Neuronal stem cell (in vitro differentiated cells): Measurements from ENCODE around the gene SLIT3.

Experiments
- DNase-seq: peaks from one replicate; pipeline ENCODE4 v3.0.0-alpha.2; 2013; ENCODE audit warnings: low spot score
- H2AFZ ChIP-seq: one replicate; pipeline ENCODE4 v1.6.1; 2013; ENCODE audit warnings: mild to moderate bottlenecking, low read length, inconsistent platforms
- H2AK5ac ChIP-seq: 2 replicates; pipeline ENCODE4 v1.6.1; 2013; ENCODE audit warnings: low read depth, mild to moderate bottlenecking, inconsistent platforms, low read length, moderate library complexity, mixed read lengths
- H2BK120ac ChIP-seq: 2 replicates; pipeline ENCODE4 v1.6.1; 2013; ENCODE audit warnings: low read depth, mild to moderate bottlenecking, inconsistent platforms, low read length, moderate library complexity, mixed read lengths
- H2BK12ac ChIP-seq: one replicate; pipeline ENCODE4 v1.6.1; 2013; ENCODE audit warnings: low read length, inconsistent platforms
- H2BK15ac ChIP-seq: 2 replicates; pipeline ENCODE4 v1.6.1; 2013; ENCODE audit warnings: mild to moderate bottlenecking, low read length, inconsistent platforms, mixed read lengths
- H2BK5ac ChIP-seq: one replicate; pipeline ENCODE4 v1.6.1; 2013; ENCODE audit warnings: inconsistent platforms, mild to moderate bottlenecking, low read length, moderate library complexity
- H3K14ac ChIP-seq: one replicate; pipeline ENCODE4 v1.6.1; 2013; ENCODE audit warnings: low read length, inconsistent platforms
- H3K18ac ChIP-seq: 2 replicates; pipeline ENCODE4 v1.6.1; 2013; ENCODE audit warnings: low read length, inconsistent platforms
- H3K23ac ChIP-seq: 2 replicates; pipeline ENCODE4 v1.6.1; 2013; ENCODE audit warnings: low read depth, mild to moderate bottlenecking, mixed read lengths, low read length, inconsistent platforms; ENCODE audit not compliant: poor library complexity
- H3K27ac ChIP-seq: replicated peaks from 3 replicates; pipeline ENCODE4 v1.5.1; 2013; ENCODE audit warnings: low read length, inconsistent platforms
- H3K27me3 ChIP-seq, 3 experiments: 2 replicates each; pipeline ENCODE4 v1.6.1; 2013; ENCODE audit warnings: low read length in 3 of 3, mild to moderate bottlenecking in 2 of 3, inconsistent platforms in 1 of 3, low read depth in 1 of 3, mixed read lengths in 1 of 3, moderate library complexity in 1 of 3; ENCODE audit not compliant: control insufficient read depth in 3 of 3, insufficient read depth in 3 of 3
- H3K36me3 ChIP-seq, 2 donors: replicated peaks in 1 of 2; 2 replicates each; pipeline ENCODE4 v1.6.1; 2013; ENCODE audit warnings: low read length in 2 of 2; ENCODE audit not compliant: control insufficient read depth in 2 of 2, insufficient read depth in 2 of 2
- H3K4ac ChIP-seq: 2 replicates; pipeline ENCODE4 v1.6.1; 2013; ENCODE audit warnings: inconsistent platforms, mild to moderate bottlenecking, low read length, moderate library complexity
- H3K4me1 ChIP-seq, 2 donors: 1 replicate in 1 of 2; 2 replicates in 1 of 2; pipeline ENCODE4 v1.6.1; 2013; ENCODE audit warnings: low read length in 2 of 2, low read depth in 1 of 2; ENCODE audit not compliant: control insufficient read depth in 2 of 2, insufficient read depth in 1 of 2
- H3K4me2 ChIP-seq: one replicate; pipeline ENCODE4 v1.6.1; 2013; ENCODE audit warnings: mild to moderate bottlenecking, low read length, inconsistent platforms; ENCODE audit not compliant: insufficient read depth, poor library complexity, severe bottlenecking
- H3K4me3 ChIP-seq, 2 donors: 2 replicates each; pipeline ENCODE4 v1.5.1; 2013; ENCODE audit warnings: low read length in 2 of 2, mild to moderate bottlenecking in 2 of 2, inconsistent platforms in 1 of 2, moderate library complexity in 1 of 2
- H3K79me1 ChIP-seq: one replicate; pipeline ENCODE4 v1.6.1; 2013; ENCODE audit warnings: low read depth, mild to moderate bottlenecking, inconsistent platforms, low read length, moderate library complexity
- H3K9ac ChIP-seq: one replicate; pipeline ENCODE4 v1.6.1; 2013; ENCODE audit warnings: mild to moderate bottlenecking, low read depth, low read length, inconsistent platforms; ENCODE audit not compliant: poor library complexity
- H3K9me3 ChIP-seq, 2 donors: replicated peaks in 1 of 2; 2 replicates each; pipeline versions ENCODE3 to v1.6.1; 2013; ENCODE audit warnings: low read length in 2 of 2, mild to moderate bottlenecking in 2 of 2, inconsistent platforms in 1 of 2, low read depth in 1 of 2, mixed read lengths in 1 of 2, moderate library complexity in 1 of 2; ENCODE audit not compliant: control insufficient read depth in 2 of 2, insufficient read depth in 1 of 2
- H4K8ac ChIP-seq: one replicate; pipeline ENCODE4 v1.6.1; 2013; ENCODE audit warnings: low read depth, mild to moderate bottlenecking, inconsistent platforms, low read length, moderate library complexity
- H4K91ac ChIP-seq: one replicate; pipeline ENCODE4 v1.6.1; 2013; ENCODE audit warnings: low read length, low read depth, mild to moderate bottlenecking, inconsistent platforms; ENCODE audit not compliant: poor library complexity
- WGBS, 2 donors: extraction: QIAGEN DNeasy Blood & Tissue Kit; methylation state at CpG; one replicate each; pipeline ENCODE4 v1.1.7; 2013; ENCODE audit warnings: missing lambda C conversion rate in 2 of 2, mixed read lengths in 1 of 2; ENCODE audit not compliant: insufficient read length in 2 of 2, insufficient replicate concordance in 1 of 2; ENCODE audit errors: extremely low coverage in 2 of 2; 5-methylcytosine and 5-hydroxymethylcytosine counted together

The SLIT3 gene

GRCh38 chr5:169335806-169336205 is 34.9 kb upstream of the SLIT3 start:
- Histone ChIP-seq H2BK12ac (no peak overlapping the region), H3K23ac (no peak overlapping the region), H4K8ac (no peak overlapping the region), H3K79me1 (no peaks in the 10 kb centered on the region), H2BK120ac (no peak overlapping the region), H3K4me1 (peaks cover 0 to 3% of the 10 kb centered on the region in 2 donors), H3K4me2 (no peak overlapping the region), H3K27me3 (peaks cover 0 to 2% (median 0%) of the 10 kb centered on the region in 3 experiments), H2AK5ac (no peak overlapping the region), H2AFZ (no peak overlapping the region), H2BK5ac (no peak overlapping the region), H4K91ac (no peak overlapping the region), H3K9ac (no peak overlapping the region), H3K9me3 (no peaks in the 10 kb centered on the region), H3K4ac (no peak overlapping the region), H3K4me3 (no peak overlapping the region), H3K36me3 (no peaks in the 10 kb centered on the region), H3K14ac (no peak overlapping the region), H3K18ac (no peak overlapping the region), H3K27ac (no peak overlapping the region), H2BK15ac (no peak overlapping the region)
- DNase-seq: no peak
- no CpG with 5 or more reads among the region's 2 CpGs for WGBS, 2 donors

- Histone ChIP-seq H3K9me3 (no peaks in the 10 kb centered on the region), H2BK120ac (no peak overlapping the region), H3K36me3 (no peaks in the 10 kb centered on the region), H3K27me3 (no peaks in the 10 kb centered on the region), H4K8ac (no peak overlapping the region), H3K4ac (no peak overlapping the region), H3K27ac (no peak overlapping the region), H3K18ac (no peak overlapping the region), H4K91ac (no peak overlapping the region), H3K4me1 (peaks cover 0 to 3% of the 10 kb centered on the region in 2 donors), H3K4me3 (no peak overlapping the region), H2AK5ac (no peak overlapping the region), H3K23ac (no peak overlapping the region), H3K9ac (no peak overlapping the region), H2BK5ac (no peak overlapping the region), H2BK12ac (no peak overlapping the region), H3K79me1 (no peaks in the 10 kb centered on the region), H2AFZ (no peak overlapping the region), H3K14ac (no peak overlapping the region), H2BK15ac (no peak overlapping the region), H3K4me2 (no peak overlapping the region)
- DNase-seq: no peak
- no CpG with 5 or more reads among the region's 6 CpGs for WGBS, 2 donors
Measured at GRCh38 chr5:169333518-169333917, 32.6 kb upstream of the SLIT3 start.

DNA sequence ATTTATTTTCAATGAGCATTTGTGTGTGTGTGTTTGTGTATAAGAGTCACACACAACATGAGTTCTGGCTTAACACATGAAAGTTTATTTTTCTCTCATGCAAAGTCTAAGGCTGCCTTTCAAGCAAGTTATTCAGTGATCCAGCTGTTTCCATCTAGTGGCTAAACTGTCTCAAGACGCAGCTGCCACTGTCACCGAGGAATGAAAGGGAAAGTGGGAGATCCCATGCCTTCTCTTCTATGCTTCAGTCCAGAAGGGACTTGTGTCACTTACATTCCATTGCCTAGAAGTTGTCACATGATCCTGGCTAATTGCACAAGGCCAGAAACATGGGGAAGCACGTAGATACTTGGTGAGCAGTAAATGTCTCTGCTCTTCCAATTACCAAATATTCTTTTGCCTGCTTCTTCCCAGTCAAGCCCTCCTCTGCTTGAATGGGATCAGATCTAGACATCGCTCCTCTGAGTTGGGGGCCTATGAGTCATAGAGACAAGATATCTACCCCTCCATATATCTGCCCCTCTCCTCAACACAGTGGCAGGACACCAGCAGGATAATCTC is 30.4 kb upstream of the SLIT3 start:
- no peak overlapping the region for H2BK12ac ChIP-seq
- no peak overlapping the region for H2BK15ac ChIP-seq
- DNase-seq: no peak
- no peaks in the 10 kb centered on the region for H3K27me3 ChIP-seq
- H3K23ac ChIP-seq: no peak overlapping the region
- H3K4me2 ChIP-seq: no peak overlapping the region
- H2BK120ac ChIP-seq: no peak overlapping the region
- H3K4me1 ChIP-seq: peaks cover 0 to 3% of the 10 kb centered on the region in 2 donors
- no peak overlapping the region for H4K8ac ChIP-seq
- H3K9ac ChIP-seq: no peak overlapping the region
- WGBS, 2 donors: no CpG with 5 or more reads among the region's 4 CpGs
- H3K4me3 ChIP-seq: no peak overlapping the region
- no peaks in the 10 kb centered on the region for H3K9me3 ChIP-seq
- no peak overlapping the region for H2AFZ ChIP-seq
- no peaks in the 10 kb centered on the region for H3K36me3 ChIP-seq
- H3K79me1 ChIP-seq: no peaks in the 10 kb centered on the region
- no peak overlapping the region for H4K91ac ChIP-seq
- H3K14ac ChIP-seq: no peak overlapping the region
- H3K18ac ChIP-seq: no peak overlapping the region
- no peak overlapping the region for H3K27ac ChIP-seq
- no peak overlapping the region for H2BK5ac ChIP-seq
- no peak overlapping the region for H2AK5ac ChIP-seq
- no peak overlapping the region for H3K4ac ChIP-seq

GRCh38 chr5:169328401-169328800 is 27.5 kb upstream of the SLIT3 start:
- Histone ChIP-seq H4K8ac (no peak overlapping the region), H3K4me3 (no peak overlapping the region), H3K79me1 (no peaks in the 10 kb centered on the region), H2BK12ac (no peak overlapping the region), H4K91ac (no peak overlapping the region), H3K9me3 (no peaks in the 10 kb centered on the region), H2BK15ac (no peak overlapping the region), H2BK120ac (no peak overlapping the region), H3K36me3 (no peaks in the 10 kb centered on the region), H3K27ac (no peak overlapping the region), H2AFZ (no peak overlapping the region), H3K9ac (no peak overlapping the region), H3K4ac (no peak overlapping the region), H2BK5ac (no peak overlapping the region), H3K18ac (no peak overlapping the region), H2AK5ac (no peak overlapping the region), H3K4me2 (no peak overlapping the region), H3K14ac (no peak overlapping the region), H3K4me1 (peaks cover 0 to 3% of the 10 kb centered on the region in 2 donors), H3K23ac (no peak overlapping the region), H3K27me3 (no peaks in the 10 kb centered on the region)
- no peak for DNase-seq
- WGBS, 2 donors: no CpG with 5 or more reads among the region's 5 CpGs
